NB4 (cell line): Measurements from ENCODE around the gene OR1N2.

Experiments used
- MYC ChIP-seq: IDR thresholded peaks from 2 replicates; pipeline ENCODE4 v1.6.1; 2011; ENCODE audit warnings: low read depth, low read length
- POLR2A ChIP-seq: IDR thresholded peaks from 2 replicates; pipeline ENCODE4 v1.6.1; 2011; ENCODE audit warnings: mild to moderate bottlenecking; ENCODE audit not compliant: insufficient read length; ENCODE audit errors: extremely low read depth
- TF ChIP-seq, protein P1 (sequence below): IDR thresholded peaks from one replicate; pipeline ENCODE4 v1.5.1; 2012; ENCODE audit warnings: low read depth, low read length
- TF ChIP-seq, protein P2 (sequence below): IDR thresholded peaks from 2 replicates; pipeline ENCODE4 v1.6.1; 2011; ENCODE audit warnings: low read depth, low read length

DNA sequence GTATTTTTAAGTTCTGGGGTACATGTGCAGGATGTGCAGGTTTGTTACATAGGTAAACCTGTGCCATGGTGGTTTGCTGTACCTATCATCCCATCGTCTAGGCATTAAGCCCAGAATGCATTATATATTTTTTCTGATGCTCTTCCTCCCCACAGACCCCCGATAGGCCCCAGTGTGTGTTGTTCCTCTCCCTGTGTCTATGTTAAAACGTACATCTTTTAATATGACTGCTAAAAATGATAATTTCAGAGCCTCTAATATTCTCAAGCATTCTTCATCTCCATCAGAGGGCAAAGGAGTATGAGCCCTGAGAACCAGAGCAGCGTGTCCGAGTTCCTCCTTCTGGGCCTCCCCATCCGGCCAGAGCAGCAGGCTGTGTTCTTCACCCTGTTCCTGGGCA is 42.4 kb upstream of the OR1N2 start, which contains the start of gene OR1J2:
- no peak for TF ChIP-seq POLR2A
- TF ChIP-seq, protein P1, sequence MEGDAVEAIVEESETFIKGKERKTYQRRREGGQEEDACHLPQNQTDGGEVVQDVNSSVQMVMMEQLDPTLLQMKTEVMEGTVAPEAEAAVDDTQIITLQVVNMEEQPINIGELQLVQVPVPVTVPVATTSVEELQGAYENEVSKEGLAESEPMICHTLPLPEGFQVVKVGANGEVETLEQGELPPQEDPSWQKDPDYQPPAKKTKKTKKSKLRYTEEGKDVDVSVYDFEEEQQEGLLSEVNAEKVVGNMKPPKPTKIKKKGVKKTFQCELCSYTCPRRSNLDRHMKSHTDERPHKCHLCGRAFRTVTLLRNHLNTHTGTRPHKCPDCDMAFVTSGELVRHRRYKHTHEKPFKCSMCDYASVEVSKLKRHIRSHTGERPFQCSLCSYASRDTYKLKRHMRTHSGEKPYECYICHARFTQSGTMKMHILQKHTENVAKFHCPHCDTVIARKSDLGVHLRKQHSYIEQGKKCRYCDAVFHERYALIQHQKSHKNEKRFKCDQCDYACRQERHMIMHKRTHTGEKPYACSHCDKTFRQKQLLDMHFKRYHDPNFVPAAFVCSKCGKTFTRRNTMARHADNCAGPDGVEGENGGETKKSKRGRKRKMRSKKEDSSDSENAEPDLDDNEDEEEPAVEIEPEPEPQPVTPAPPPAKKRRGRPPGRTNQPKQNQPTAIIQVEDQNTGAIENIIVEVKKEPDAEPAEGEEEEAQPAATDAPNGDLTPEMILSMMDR, result no peak
- TF ChIP-seq, protein P2, sequence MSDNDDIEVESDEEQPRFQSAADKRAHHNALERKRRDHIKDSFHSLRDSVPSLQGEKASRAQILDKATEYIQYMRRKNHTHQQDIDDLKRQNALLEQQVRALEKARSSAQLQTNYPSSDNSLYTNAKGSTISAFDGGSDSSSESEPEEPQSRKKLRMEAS, result no peak
- no peak for TF ChIP-seq MYC
